NK-92 (cell line): ENCODE results near the gene CACNA1F.

ENCODE experiments used
- DNase-seq: peaks from one replicate; lab custom pipeline; 2025; ENCODE audit not compliant: unreplicated experiment; lab: John Stamatoyannopoulos, UW

CACNA1F gene

DNA sequence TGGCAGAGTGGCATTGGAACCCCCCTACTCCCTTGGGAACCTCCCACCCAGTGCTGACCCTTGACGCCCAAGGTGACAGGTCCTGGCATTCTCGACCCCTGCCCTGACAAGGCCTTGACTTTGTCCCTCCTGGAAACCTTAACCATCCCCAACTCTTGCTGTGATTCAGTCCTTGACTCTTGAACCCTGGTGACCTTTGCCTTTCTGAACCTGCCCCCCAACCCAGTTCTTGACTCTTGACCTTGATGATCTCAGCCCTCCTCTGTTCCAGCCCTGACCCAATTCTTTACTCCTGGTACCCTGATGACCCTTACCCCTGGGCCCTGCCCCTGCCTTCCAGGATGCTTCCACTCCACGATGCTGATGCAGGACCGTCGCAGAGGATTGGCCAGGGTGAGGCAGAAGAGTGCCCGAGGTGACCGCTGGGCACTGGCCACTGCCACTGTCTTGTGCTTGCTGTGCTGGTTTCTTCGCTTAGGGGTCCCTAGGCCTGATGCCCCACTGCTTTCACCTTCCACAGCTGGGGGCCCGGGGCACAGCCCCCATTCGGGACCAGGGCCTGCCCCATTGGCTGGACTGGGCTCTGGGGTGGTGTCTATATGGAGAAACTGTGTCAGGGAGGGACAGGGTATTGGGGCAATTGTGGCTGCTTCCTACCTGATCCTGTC, 1.7 kb downstream of the CACNA1F start:
- no peak for DNase-seq

DNA sequence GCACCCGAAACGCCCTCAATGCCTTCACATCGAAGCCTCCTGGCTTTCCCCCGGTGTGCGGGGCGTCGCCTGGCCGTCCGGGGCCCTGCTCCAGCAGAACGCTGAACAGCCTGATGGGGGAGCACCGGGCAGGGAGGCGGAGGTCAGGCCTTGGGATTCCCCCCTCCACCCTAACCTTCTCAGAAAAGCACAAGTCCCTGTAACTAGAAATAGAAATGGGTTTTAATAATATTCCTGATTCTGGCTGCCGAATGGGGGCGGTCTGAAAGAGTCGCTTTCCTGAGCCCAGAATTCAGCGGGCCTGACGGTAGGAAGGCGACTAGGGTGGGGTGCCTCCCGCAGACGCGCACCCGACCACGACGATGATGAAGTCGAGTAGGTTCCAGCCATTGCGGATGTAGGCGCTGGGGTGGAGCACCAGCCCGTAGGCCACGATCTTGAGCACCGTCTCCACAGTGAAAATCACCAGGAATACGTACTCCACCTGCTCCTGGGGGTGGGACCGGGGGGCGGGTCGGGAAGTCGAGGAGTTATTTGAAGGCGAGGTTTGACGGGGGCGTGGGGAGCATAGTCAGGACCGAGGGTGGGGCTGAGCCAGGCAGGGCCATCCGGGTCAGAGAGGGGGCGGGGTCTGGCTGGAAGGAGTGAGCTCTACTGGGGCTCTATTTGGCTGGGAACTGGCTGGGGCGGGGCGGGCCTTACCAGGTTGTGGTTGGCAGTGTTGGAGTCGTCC, 2.5 kb downstream of the CACNA1F start:
- DNase-seq = no peak

DNA sequence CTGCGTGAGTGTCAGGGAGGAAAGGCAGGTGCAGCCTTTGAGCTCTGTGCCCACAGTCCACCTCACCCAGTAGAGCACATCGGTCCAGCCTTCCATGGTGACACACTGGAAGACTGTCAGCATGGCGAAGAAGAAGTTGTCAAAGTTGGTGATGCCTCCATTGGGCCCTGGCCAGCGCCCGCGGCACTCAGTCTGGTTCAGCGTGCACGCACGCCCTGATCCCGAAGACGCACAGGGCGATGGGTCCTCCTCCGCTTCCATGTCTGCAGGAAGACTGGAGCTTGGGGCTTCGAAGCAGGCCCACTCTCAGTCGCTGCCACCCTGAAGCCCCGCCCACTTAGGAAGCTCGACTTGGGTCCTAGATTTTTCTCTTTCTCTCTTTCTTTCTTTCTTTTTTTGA, 5.0 kb downstream of the CACNA1F start:
- no peak for DNase-seq

DNA sequence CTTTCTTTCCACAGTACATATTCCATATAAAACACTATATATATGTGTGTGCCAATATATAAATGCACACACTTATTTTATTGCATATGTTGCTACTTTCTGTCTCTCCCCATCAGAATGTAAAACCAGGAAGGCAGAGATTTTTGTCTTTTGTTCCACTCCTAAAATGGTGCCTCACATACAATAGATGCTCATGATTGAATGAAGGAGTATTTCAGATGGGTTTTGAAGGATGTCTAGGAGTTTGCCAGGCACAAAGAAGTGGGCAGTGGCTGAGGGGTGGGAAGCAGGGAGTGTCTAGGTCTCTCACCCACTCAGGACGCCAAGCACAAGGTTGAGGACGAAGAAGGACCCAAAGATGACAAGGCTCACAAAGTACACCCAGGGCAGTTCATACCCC, 5.4 kb downstream of the CACNA1F start:
- DNase-seq = no peak

DNA sequence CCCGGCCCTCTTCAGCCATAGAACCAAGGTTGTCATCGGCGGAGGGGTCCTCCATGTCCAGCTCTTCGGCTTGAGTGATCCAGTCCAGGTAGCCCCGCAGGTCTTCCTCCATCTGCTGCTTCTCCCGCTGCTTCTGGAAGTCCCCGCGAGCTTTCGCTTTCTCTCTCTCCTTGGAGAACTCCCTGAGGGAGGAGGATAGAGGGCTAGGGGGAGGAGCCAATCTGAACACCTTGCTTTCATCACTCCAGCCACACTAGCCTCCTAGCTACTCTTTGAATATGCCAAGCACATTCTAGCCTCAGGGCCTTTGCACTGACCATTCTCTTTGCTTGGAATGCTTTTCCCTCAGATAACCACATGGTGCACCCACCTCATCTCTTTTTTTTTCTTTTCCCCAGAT, 6.2 kb downstream of the CACNA1F start:
- DNase-seq = no peak

DNA sequence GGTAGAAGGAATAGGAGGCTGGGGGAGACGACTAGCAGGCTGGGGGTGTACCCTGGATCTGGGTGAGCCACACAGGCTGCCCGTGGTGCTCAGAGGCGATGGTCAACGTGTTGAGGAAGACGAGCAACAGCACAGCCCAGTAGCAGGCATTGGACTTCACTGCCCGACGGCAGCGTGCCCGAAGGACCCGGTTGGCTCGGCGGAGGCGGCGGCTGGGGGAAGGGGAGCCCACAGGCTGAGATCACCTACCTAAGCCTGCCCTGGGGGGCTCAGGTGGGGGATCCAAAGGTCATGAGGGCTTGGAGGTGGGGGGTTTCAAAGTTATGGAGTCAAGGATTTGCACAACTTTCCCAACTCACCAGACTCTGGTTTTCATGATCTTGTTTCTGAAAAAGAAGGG, 7.3 kb downstream of the CACNA1F start:
- no peak for DNase-seq

DNA sequence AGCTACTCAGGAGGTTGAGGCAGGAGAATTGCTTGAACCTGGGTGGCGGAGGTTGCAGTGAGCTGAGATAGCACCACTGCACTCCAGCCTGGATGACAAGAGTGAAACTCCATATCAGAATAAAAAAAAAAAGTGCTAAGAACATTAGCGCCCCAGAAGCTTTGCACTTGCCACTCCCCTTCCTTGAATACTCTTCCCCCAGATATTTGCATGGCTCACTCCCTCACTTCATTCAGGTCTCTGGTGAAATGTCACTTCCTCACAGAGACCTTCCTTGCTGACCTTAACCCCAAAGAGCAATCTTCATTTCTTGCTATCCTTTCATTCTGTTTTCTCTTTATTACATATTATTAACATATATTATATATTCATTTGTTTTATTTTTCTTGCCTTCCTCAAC, 11.3 kb downstream of the CACNA1F start:
- no peak for DNase-seq

DNA sequence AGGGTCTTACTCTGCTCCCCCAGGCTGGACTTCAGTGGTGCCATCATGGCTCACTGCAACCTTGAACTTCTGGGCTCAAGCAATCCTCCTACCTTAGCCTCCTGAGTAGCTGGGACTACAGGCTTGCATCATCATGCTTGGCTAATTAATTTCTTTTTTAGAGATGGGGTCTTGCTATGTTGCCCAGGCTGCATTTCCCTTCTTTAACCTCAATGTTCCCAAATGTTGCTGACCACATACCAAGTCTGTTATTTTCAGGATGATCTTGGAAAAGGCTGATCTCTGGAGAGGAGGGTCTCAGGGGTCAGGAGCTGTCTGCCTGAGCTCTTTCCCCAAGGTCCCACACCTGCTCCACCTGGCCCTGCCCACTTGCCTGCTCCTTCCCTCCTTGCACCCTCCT, 13.0 kb downstream of the CACNA1F start:
- no peak for DNase-seq

DNA sequence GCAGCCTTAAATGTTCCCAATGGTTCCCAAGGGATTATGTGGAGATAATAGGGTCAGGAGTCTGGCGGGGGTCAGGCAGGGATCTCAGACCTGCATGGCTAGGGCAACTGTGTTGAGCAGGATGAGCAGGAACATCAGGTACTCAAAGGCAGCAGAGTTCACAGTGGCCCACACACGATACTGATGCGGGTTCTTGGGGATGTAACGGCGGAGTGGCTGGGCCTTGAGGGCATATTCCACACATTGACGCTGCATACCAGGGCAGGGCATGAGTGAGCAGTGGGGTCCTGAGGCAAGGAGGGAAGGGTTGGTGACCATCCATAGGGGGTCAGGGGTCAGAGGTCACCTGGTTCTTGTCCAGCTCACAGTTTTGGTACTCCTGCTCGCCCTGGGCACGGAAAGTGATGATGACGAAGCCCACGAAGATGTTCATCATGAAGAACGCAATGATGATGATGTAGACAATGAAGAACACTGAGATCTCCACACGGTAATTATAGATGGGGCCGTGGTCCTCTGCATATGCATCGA, 18.1 kb downstream of the CACNA1F start:
- no peak for DNase-seq

DNA sequence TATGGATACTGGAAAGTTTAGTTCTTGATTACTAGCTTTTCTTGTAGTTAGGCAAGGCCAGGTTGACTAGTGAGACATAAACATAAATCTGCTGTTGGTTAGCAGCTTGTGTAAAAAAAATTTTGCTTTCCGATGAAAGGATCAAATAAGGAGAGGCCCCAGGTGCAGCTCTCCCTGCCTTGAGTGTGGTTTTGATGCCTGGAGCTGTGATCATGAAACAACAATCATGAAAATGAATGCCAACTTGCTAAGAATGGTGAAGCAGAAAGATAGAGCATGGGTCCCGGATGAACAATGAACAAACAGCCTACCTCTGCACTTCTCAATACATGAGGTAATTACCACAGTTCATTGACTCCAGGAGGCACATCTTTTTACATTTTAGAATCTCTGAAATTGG, 18.7 kb downstream of the CACNA1F start:
- DNase-seq = no peak

DNA sequence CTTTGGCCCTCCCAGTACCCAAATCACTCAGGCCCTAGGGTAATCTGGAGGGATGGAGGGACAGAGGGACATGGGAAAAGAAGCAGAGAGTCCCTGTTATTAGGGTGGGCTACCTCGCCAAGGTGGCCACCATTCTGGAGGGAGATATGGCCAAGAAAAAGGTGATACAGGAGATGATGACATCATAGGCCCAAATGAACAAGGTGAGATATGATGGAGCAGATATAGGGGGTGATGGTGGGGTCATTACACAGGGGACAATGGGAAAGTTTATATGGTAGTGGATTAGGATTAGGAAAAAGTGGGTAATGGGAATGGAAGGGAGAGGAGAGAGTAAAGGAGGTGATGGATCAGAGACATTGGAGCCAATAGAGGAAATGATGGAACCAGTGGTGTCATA, 20.3 kb downstream of the CACNA1F start:
- no peak for DNase-seq

DNA sequence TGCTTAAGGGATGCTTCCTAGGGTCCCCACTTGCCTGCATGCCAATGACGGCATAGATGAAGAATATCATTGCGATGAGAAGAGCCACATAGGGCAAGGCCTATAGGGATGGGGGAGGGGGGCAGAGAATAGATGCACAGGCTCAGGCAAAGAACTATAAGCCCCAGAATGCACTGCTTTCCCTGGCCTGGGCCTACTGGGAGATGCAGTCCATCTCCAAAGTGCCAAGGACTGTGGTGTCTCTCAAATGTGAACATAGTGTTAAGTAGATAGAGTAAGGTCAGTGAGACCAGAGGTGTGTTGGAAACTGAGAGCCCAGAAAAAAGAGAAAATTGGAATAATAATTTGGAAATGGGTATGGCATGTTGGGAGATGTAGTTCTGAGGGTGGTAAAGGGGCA, 20.9 kb downstream of the CACNA1F start:
- DNase-seq = no peak

DNA sequence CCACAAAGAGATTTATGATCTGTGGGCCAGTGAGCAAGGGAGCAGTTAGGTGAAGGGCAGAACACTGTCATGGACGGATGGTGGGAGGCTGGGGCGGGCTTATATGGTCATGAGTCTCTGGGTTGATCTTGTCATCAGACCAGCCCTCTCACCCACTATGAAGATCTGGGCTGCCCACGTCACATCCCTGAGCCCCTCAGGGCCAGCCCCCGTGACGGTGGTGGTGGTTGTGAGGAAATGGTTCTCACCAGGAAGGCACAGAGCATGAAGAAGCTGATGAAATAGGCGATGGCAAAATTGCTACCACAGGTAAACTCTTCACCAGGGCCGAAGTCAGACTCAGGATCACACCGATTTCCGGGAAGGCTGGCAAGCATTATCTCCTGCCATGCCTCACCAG, 22.1 kb downstream of the CACNA1F start:
- DNase-seq = no peak

DNA sequence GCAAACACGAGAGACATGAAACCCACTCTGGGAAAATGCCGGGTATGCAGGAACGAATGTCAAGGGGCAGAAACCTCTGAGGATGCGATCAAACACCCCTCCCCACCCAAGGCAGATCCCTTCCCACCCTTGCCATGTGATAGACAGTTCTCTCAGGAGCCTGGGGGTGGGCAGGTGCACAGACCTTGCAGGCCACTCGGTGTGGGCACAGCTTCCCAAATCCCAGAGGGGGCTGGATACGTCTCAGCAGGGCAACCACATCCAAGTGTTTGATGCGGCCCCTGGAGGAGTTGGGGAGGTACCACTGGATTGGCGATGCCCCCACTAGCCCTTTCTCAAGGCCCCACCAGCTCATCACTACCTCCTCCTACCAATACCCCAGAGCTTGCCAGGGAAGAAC, 22.7 kb downstream of the CACNA1F start:
- DNase-seq = no peak

DNA sequence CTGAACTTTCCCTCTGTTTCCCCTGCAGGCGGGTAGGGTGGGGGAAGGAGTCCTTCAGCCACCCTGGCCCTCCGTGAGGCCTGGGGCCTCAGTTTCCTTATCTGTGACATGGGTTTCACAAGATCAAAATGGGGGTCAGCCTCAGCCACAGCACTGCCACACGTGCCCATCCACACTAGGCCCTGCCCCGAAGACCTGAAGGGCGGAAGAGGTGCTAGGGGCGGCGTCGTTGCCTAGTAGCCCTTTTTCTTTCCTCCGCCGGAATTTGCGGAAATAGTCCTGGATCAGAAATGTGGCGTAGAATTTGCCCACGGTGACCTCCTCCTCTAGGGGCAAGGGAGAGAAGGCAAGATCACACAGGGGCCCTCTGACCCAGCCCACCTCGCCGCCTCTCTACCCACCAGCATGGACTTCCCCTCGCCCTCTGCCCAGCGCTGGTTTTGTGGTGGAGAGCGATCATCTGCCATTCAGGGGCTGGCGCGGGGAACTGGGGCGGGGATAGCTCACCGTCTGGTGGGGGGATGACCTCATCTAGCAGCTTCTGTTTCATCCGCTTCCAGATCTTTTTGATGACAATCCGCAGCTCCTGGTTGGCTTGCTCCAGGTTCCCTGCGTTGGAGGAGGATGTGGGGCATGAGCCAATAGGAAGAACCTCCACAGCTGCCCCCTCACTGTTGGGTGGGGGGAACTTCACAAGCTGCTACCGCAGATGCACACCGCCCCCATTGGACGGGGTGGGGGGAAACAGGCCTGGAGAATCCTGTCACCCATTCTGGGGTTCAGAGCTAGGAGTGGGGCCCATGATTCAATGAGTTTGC, 23.5 kb downstream of the CACNA1F start:
- DNase-seq = no peak

DNA sequence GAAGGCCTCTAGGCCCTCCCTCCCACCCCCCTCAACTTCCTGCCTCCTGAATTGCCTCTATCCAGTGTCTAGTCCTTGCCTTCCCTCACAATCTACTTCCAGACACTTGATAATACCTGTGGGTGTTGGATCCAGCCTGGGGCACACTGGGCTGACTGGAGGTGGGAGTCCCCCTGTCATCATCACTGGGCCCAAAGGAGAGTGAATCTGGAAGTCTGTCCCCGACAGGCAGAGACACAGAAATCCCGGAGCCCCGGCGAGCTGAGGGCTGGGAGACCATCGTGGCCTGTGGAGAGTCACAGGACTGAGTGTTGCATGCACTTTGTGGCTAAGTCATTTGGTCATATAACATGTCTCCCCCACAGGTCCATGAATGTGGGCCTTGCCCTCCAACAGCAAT, 24.7 kb downstream of the CACNA1F start:
- no peak for DNase-seq

DNA sequence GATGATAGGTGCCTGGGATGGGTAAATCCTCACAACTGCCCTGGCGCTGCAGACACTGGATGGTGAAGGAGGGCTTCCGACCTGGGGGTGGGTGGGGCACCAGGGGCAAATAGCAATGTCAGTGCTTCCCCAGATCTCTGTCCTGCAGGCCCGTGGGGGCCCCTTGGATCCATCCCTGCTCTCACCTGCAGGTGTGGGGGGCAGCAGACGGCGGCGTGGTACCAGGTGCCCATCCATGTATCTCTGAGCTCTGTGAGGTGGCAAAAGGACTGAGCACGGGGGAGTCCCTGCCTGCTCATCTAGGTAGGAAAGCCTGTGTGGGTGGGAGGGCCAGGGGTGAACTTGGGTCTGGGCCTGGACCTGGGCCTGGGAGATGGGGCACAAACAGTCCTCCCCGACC, 26.6 kb downstream of the CACNA1F start:
- DNase-seq = no peak

DNA sequence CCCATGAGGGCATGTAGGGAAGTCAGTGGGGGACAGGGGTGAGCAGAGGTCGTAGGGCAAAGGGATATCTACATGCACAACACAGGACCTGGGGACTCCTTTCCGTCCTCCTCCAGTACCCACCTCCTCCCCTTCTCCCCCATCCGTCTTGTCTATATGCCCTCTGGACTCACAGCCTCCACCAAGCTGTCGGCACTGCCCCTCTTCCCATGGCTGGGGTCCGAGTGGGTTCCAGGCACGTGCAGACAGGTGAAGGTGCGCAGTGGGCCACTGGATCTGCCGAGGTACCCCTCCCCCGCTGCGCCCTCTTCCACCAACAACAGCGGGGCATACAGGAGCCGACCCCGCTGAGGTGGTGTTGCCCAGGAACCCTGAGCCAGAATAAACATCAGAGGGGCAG, 27.7 kb downstream of the CACNA1F start:
- DNase-seq = no peak

DNA sequence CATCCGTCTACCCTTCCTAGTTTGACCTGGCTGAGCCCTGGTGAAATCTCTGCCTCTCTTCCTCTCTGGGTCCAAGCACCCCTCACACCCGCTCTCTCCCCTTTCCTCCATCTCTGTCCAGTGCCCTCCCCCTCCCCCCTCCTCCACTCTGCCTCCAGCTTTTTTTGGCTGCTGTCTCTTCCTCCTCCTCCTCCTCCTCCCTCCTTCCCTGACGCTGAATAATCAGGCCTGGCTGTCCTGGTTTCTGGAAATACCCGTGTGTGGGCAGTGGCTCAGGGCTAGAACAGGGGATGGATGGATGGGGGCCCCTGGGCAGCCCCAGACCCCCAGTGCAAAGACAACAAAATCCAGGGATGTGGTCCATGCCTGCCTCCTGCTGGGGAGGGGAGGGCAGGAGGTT, 28.4 kb downstream of the CACNA1F start:
- no peak for DNase-seq

DNA sequence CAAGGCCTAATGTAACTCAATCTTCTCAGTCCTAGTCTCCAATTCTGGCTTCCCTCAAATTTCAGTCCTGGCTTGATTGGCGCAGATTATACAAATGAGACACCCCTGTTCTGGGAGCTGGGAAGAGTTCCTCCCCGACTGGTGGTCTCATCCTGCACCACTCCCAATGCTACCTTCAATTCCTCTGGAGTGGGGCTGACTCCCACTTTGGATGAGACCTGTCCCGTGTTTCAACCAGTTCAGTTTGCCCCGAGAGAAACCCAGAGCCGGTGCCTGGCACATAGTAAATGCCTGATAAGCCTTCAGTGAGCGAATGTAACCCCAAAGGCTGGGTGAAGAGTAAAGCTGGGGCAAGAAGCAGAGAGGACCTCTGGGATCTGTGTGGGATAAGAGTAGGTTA, 29.1 kb downstream of the CACNA1F start:
- DNase-seq = no peak

DNA sequence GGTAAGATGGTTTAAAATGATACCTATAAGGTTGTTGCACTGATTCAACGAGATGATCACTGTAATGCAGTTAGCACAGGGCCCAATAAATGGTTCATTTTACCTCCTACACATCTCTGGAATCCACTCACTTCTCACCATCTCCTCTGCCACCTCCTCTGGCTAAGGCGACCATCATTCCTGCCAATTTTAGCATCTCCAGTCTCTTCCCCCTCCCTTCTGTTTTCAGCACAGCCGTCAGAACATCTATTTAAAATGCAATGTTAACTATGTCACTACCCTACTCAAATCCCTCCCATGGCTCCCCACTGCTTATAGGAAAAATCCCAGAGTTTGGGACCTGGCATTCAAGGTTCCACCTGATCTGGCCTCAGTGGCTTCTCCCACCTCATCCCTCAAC, 29.6 kb downstream of the CACNA1F start:
- DNase-seq = no peak

DNA sequence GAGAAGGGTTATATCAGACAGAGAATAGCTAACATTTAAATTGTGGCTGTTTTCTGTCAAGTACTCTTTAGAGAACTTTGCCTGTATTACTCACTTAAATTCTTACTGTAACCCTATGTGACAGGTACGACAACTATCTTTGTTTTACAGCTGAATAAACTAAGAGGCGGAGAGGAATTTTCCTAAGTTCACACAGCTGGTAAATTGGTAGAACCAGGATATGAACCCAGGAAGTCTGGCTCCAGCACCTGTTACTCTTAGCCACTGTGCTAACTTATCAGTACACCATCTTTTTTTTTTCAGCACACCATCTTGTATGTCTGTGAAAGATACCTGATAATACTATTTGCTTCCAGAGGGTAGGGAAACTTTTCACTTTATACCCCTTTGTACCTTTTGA, 31.1 kb downstream of the CACNA1F start:
- no peak for DNase-seq
